ENCODE measurements around the gene DEPDC4.
"Not testable (repeated sequence)": the region's sequence is repeated elsewhere in the genome, so short reads cannot be mapped to it uniquely, and the experiment has no call there.

Gene DEPDC4

DNA sequence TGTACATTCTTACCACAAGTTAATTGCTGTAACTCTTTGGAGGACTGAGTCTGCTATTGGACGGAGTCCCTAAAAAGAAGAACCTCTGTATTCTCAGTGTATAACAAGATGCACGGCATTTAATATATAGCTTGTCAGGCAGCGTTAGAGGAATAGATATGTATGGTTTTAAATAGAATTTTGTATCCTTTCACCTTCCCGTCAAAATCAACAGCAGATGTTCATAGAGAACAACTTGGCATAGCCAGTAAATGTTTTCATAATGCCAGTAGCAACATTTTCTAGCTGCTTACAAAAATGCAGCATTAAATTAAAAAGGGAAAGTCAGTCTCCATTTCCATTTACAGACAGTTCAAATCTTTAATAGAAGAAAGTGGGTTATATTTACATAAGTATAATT, 6.9 kb upstream of the DEPDC4 start:
- no peak for TF ChIP-seq CTCF (conservative IDR thresholded peaks at IDR 0.05; ENCODE audit: control insufficient read depth, insufficient read depth, low read depth, low read length)
- no peak overlapping the region for H3K4me3 ChIP-seq (ENCODE audit: control insufficient read depth, low read depth, low read length)
- no peak for DNase-seq (ENCODE audit: low read depth)

DNA sequence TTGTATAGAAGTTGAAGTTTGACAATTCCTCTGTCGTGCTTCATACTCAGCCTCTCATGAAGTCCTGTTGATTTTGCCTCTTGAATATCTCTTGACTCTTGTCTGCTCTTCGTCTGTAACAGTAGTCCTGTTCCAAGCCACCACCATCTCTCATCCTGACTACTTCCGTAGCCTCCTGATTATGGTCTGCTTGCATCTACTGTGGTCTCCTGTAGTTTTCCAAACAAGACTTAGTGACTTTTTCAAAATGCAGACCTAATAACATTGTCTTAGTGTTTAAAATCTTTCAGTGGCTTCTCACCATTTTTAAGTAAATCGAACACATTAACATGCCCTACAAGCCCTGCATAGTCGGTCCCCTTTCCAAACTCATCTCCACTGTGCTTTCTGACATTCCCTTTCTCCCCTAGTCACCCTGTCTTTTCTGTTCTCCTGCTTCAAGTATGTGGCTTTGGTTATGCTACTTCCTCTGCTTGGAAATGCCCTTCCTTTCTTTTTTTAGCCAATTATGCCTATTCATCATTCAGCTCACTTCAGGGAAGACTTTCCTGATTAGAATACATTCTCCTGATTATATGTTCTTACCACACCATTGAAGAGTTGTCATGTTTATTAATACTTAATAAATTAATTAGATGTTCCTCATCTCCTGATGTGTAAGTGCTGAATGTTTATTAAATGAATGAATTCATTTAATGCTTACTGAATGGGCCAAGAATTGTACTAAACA, 2.1 kb upstream of the DEPDC4 start:
- DNase-seq (ENCODE audit: low read depth), result peak; percentile 19
- H3K4me3 ChIP-seq (ENCODE audit: control insufficient read depth, low read depth, low read length), result peak overlapping the region; percentile 83
- TF ChIP-seq CTCF (conservative IDR thresholded peaks at IDR 0.05; ENCODE audit: control insufficient read depth, insufficient read depth, low read depth, low read length), result no peak

DNA sequence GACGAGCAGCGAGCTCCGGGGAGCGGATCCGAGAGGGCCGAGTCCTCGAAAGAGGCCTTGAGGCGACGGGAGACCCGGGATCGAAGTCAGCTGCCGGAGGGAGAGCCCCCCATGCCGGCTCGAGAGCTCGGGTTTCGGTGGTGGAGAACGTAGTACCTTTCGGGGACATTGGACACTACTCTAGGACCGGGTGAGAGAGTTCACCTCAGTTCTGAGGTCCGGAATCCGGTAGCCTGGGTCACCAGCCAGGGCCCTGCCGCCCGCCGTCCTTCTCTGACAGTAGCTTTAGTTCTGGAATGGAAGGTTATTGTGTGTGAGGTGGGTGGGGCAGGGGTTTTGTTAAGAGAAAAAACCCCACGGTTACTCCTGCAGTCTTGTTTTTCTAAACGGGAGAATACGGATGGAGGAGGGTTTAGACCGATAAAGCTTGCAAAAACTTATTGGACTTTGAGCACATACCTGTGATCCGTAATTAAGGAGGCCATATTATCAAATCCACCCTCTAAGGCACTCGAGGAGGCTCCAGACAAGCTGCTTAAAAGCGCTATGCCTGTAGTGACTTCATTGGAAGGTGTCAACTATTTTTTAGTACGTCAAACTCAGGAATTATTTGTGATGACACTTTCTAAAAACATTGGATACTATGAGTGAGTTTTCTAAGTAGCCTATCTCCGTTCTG, 863 bp upstream of the DEPDC4 start:
- H3K4me3 ChIP-seq (ENCODE audit: control insufficient read depth, low read depth, low read length), result peak overlapping the region; percentile 83
- peak; percentile 50 for DNase-seq (ENCODE audit: low read depth)
- TF ChIP-seq CTCF (conservative IDR thresholded peaks at IDR 0.05; ENCODE audit: control insufficient read depth, insufficient read depth, low read depth, low read length), result no peak

DNA sequence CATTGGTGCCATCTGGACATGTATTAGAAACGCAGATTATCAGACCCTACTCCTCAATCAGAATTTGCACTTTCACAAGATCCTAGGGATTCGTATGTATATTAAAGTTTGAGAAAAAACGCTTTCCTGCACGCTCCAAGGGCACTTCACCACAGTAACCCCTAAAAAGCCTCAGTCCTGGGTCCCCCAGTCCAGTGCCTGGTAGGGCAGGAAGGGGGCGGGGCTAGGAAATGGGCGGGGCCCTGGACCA, 369 bp downstream of the DEPDC4 start:
- peak overlapping the region; percentile 83 for H3K4me3 ChIP-seq (ENCODE audit: control insufficient read depth, low read depth, low read length)
- TF ChIP-seq CTCF (conservative IDR thresholded peaks at IDR 0.05; ENCODE audit: control insufficient read depth, insufficient read depth, low read depth, low read length), result no peak
- no peak for DNase-seq (ENCODE audit: low read depth)

DNA sequence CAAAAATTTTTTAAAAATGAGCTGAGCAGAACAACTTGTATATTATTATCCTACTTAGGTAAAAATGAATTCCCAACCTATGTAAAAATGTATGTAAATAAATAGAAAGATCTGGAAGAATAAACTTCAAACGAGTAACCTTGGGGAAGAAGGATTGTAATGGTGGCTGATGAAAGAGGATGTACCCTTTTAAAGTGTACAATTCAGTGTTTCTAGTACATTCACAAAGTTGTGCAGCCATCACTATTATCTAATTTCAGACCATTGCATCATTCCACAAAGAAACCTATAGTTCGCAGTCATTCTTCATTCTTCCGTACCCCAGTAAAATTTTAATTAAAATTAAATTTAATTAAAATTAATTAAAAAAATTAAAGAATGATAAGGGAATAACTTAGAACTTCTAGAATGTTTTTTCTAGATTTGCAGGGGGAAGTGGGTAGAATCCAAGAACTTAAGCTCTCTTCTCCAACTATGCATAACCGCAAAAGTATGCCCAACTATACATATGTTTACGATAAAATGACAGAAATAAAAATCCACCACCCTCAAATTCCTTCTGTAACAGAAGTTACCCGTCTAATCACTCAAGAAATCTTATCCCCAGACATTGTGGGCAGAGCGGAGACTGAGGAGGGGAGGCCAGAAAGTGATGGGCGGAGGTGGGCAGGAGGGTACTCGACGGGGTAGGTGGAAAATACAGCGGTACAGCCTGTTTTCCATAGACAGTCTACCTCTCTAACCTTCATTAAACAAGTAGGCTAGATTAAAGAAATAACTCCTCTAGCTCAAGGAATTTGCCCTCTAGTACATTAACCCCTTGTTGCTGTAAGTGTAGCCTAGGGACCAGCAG, 921 bp downstream of the DEPDC4 start:
- H3K4me3 ChIP-seq (ENCODE audit: control insufficient read depth, low read depth, low read length), result peak overlapping the region; percentile 83
- TF ChIP-seq CTCF (conservative IDR thresholded peaks at IDR 0.05; ENCODE audit: control insufficient read depth, insufficient read depth, low read depth, low read length), result no peak
- DNase-seq (ENCODE audit: low read depth), result no peak

DNA sequence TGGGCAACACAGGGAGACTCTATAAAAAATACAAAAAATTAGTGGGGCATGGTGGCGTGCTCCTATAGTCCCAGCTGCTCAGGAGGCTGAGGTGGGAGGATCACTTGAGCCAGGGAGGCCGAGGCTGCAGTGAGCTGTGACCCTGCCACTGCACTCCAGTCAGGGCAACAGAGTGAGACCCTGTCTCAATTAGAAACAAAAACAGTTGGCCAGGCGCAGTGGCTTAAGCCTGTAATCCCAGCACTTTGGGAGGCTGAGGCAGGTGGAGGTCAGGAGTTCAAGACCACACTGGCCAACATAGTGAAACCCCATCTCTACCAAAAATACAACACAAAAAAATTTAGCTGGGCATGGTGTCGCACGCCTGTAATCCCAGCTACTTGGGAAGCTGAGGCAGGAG, 1.8 kb downstream of the DEPDC4 start:
- DNase-seq (ENCODE audit: low read depth); H3K4me3 ChIP-seq (ENCODE audit: control insufficient read depth, low read depth, low read length): not testable (repeated sequence)

DNA sequence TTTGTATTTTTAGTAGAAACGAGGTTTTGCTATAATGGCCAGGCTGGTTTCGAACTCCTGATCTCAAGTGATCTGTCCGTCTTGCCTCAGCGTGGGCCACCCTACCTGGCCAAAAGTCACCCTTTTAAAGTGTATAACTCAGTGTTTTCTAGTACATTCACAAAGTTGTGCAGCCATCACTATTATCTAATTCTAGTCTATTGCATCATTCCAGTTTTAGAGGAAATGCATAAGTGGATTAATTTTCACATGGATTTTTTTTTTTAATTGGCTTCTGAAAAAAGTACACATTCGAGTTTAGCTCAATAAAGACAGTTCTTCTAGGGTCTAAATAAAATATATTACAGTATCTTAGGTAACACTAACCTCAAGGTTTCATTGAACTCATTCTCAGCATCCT, 3.7 kb downstream of the DEPDC4 start:
- no peak for DNase-seq (ENCODE audit: low read depth)
- no peak overlapping the region for H3K4me3 ChIP-seq (ENCODE audit: control insufficient read depth, low read depth, low read length)
- TF ChIP-seq CTCF (conservative IDR thresholded peaks at IDR 0.05; ENCODE audit: control insufficient read depth, insufficient read depth, low read depth, low read length), result no peak

Data from fibroblast of mammary gland (primary cell).